ENCODE data around the gene AGBL1. TPM values are rescaled to one million over a fixed set of nuclear protein-coding genes. Genes with fewer than 3 reads are reported as not detected.

Gene AGBL1
- polyA plus RNA-seq, 1 donor (not counting 4 experiments of a cell fraction or from before 2014, with no cell fraction given) = not detected

DNA sequence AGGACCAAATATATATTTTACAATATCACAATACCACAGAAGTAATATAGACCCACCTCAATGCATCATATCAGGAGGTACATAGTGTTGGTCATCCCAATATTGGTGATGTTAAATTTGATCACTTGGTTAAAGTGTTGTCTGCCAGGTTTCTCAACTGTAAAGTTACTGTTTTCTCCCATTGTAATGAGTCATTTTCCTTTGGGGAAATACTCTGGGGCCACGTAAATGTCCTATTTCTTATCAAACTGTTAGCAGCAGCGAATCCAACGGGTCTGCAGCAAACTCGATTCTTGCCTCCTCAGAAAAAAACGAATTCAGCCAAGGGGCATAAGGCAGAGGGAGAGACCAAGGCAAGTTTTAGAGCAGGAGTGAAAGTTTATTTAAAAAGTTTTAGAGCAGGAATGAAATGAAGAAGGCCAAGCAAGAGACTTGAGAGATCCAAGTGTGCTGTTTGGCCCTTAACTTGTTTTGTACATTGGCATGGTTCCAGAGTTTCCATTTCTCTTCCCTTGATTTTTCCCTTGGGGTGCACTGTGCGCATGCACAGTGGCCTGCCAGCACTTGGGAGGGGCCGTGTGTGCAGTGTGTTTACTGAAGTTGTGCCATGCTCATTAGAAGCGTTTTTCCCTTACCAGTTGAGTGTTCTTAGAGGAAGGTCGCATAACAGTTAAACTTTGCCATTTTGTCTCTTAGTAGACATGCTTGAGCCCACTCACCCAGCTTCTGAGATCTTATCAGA, 512.5 kb downstream of the AGBL1 start:
- Histone ChIP-seq H3K4me3 (ENCODE audit: control insufficient read depth in 2 of 3, extremely low read depth in 1 of 3, insufficient read depth in 2 of 3, low read depth in 1 of 3, low read length in 3 of 3) (no peak overlapping the region), H3K36me3 (ENCODE audit: control insufficient read depth in 2 of 2, extremely low read depth in 1 of 2, insufficient read depth in 2 of 2, low read length in 2 of 2) (no peaks in the 10 kb centered on the region), H3K9me3 (ENCODE audit: control insufficient read depth, low read depth, low read length) (no peaks in the 10 kb centered on the region), H3K4me2 (ENCODE audit: control insufficient read depth, extremely low read depth, insufficient read depth, low read depth, low read length) (no peak overlapping the region), H3K27me3 (ENCODE audit: control insufficient read depth, extremely low read depth, insufficient read depth, low read length) (no peaks in the 10 kb centered on the region), H2AFZ (ENCODE audit: control insufficient read depth, low read length) (no peak overlapping the region), H3K4me1 (ENCODE audit: control insufficient read depth, extremely low read depth, insufficient read depth, low read length) (no peaks in the 10 kb centered on the region), H3K9ac (ENCODE audit: control insufficient read depth, extremely low read depth, insufficient read depth, low read length) (no peak overlapping the region), H3K27ac (ENCODE audit: control insufficient read depth, insufficient read depth, low read length) (no peak overlapping the region), H4K20me1 (ENCODE audit: control insufficient read depth, extremely low read depth, insufficient read depth, low read length) (no peaks in the 10 kb centered on the region), H3K9me1 (ENCODE audit: control insufficient read depth, extremely low read depth, insufficient read depth, low read length) (no peaks in the 10 kb centered on the region), H3K79me2 (ENCODE audit: control insufficient read depth, insufficient read depth, low read length) (no peaks in the 10 kb centered on the region)
- TF ChIP-seq, protein P1, sequence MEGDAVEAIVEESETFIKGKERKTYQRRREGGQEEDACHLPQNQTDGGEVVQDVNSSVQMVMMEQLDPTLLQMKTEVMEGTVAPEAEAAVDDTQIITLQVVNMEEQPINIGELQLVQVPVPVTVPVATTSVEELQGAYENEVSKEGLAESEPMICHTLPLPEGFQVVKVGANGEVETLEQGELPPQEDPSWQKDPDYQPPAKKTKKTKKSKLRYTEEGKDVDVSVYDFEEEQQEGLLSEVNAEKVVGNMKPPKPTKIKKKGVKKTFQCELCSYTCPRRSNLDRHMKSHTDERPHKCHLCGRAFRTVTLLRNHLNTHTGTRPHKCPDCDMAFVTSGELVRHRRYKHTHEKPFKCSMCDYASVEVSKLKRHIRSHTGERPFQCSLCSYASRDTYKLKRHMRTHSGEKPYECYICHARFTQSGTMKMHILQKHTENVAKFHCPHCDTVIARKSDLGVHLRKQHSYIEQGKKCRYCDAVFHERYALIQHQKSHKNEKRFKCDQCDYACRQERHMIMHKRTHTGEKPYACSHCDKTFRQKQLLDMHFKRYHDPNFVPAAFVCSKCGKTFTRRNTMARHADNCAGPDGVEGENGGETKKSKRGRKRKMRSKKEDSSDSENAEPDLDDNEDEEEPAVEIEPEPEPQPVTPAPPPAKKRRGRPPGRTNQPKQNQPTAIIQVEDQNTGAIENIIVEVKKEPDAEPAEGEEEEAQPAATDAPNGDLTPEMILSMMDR (optimal IDR thresholded peaks at IDR 0.05 in 1 of 3, IDR thresholded peaks at IDR 0.05 in 1 of 3, conservative IDR thresholded peaks at IDR 0.05 in 1 of 3; ENCODE audit: extremely low read depth in 1 of 3, insufficient read depth in 2 of 3, low read length in 3 of 3) = no peak
- no peak for TF ChIP-seq EZH2 (IDR thresholded peaks at IDR 0.05; ENCODE audit: low read length)
- DNase-seq (ENCODE audit: low read depth, low spot score) (no peak), FAIRE-seq (no peak)
- dilution Hi-C loops (cut with MboI; ENCODE audit: extremely low pct_ligation_motif_present, low sequenced_read_pairs) = no loop called here

- Histone ChIP-seq H3K9me3 (ENCODE audit: control insufficient read depth, low read depth, low read length) (no peaks in the 10 kb centered on the region), H3K4me1 (ENCODE audit: control insufficient read depth, extremely low read depth, insufficient read depth, low read length) (no peaks in the 10 kb centered on the region), H3K9me1 (ENCODE audit: control insufficient read depth, extremely low read depth, insufficient read depth, low read length) (no peaks in the 10 kb centered on the region), H4K20me1 (ENCODE audit: control insufficient read depth, extremely low read depth, insufficient read depth, low read length) (no peaks in the 10 kb centered on the region), H3K9ac (ENCODE audit: control insufficient read depth, extremely low read depth, insufficient read depth, low read length) (no peak overlapping the region), H3K79me2 (ENCODE audit: control insufficient read depth, insufficient read depth, low read length) (no peaks in the 10 kb centered on the region), H3K4me3 (ENCODE audit: control insufficient read depth in 2 of 3, extremely low read depth in 1 of 3, insufficient read depth in 2 of 3, low read depth in 1 of 3, low read length in 3 of 3) (no peak overlapping the region), H3K36me3 (ENCODE audit: control insufficient read depth in 2 of 2, extremely low read depth in 1 of 2, insufficient read depth in 2 of 2, low read length in 2 of 2) (no peaks in the 10 kb centered on the region), H2AFZ (ENCODE audit: control insufficient read depth, low read length) (no peak overlapping the region), H3K4me2 (ENCODE audit: control insufficient read depth, extremely low read depth, insufficient read depth, low read depth, low read length) (no peak overlapping the region), H3K27me3 (ENCODE audit: control insufficient read depth, extremely low read depth, insufficient read depth, low read length) (no peaks in the 10 kb centered on the region), H3K27ac (ENCODE audit: control insufficient read depth, insufficient read depth, low read length) (no peak overlapping the region)
- DNase-seq (ENCODE audit: low read depth, low spot score) = no peak
- no peak for FAIRE-seq
- dilution Hi-C loops (cut with MboI; ENCODE audit: extremely low pct_ligation_motif_present, low sequenced_read_pairs) = no loop called here
- no peak for TF ChIP-seq EZH2 (IDR thresholded peaks at IDR 0.05; ENCODE audit: low read length)
- TF ChIP-seq, protein P1 (optimal IDR thresholded peaks at IDR 0.05 in 1 of 3, IDR thresholded peaks at IDR 0.05 in 1 of 3, conservative IDR thresholded peaks at IDR 0.05 in 1 of 3; ENCODE audit: extremely low read depth in 1 of 3, insufficient read depth in 2 of 3, low read length in 3 of 3) = no peak
Observed at GRCh38 chr15:86595741-86596140, 516.1 kb downstream of the AGBL1 start.
